Coronary artery (tissue), 2 donors: Measurements from ENCODE around the gene NUB1.

Experiments
- DNase-seq: peaks from one replicate; pipeline ENCODE4 v3.0.0-alpha.2; 2017; ENCODE audit warnings: low spot score
- H3K27ac ChIP-seq, 2 donors: fragments of 200-600 bp; sonication (generic); one replicate each; pipeline ENCODE4 v1.5.1; 2016 to 2019
- H3K4me3 ChIP-seq: fragments of 200-600 bp; sonication (generic); 2 replicates; pipeline ENCODE4 v1.5.1; 2016; ENCODE audit warnings: mild to moderate bottlenecking, moderate library complexity
- TF ChIP-seq, protein P1 (sequence below): fragments of 200-600 bp; sonication (generic); IDR thresholded peaks from one replicate; pipeline ENCODE4 v1.5.1; 2019; ENCODE audit warnings: antibody characterized with exemption

The NUB1 gene

DNA sequence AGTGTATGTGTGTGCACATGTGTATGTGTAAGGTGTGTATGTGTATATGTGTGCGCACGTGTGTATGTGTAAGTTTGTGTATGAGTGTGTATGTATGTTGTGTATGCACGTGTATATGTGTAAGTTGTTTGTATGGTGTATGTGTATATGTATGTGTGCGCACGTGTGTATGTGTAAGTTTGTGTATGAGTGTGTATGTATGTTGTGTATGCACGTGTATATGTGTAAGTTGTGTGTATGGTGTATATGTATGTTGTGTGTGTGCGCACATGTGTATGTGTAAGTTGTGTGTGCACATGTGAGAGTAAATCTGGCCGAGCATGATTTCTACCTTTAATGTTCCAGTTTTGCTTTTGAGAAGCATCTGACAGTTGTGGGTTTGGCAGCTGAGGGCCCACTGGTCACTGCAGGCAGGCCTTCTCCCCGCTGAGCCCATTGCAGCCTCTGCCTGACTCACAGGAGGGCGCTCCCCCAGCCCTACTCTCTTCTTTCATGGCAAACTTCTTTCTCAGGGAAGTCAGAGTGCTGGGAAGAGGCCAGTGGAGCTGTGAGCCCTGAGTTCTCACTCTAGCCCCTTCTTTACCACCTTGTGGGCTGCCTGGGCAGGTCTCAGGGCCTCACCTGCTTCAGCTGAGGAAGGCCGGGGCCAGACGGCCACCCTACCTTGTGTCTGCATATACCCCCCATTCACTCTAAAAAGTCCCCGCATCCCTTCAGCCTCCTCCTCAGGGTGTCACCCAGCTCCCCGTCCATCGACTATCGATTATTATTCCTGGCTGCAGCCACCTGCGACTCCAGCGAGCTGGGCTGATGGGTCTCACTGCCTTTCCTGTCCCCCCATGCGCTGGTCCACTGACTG lies 57.1 kb downstream of the NUB1 start:
- H3K27ac ChIP-seq: no peak overlapping the region
- DNase-seq: no peak

DNA sequence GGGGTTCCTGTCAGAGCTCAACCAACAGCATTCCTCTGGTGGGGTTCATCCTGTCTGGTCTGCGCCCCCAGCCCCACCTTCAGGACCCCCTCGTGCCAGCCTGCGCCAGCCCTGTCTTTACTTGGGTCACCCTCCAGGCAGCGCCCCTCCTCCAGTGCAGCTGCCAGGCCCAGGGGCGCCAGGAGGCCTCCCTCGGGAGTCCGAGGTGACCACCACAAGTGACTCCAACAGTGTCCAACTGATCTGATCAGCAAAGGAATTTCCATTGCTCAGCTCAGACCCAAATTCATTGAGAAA lies 57.6 kb downstream of the NUB1 start:
- Histone ChIP-seq H3K4me3 (no peak overlapping the region), H3K27ac (no peak overlapping the region)
- DNase-seq: no peak
- TF ChIP-seq, protein P1, sequence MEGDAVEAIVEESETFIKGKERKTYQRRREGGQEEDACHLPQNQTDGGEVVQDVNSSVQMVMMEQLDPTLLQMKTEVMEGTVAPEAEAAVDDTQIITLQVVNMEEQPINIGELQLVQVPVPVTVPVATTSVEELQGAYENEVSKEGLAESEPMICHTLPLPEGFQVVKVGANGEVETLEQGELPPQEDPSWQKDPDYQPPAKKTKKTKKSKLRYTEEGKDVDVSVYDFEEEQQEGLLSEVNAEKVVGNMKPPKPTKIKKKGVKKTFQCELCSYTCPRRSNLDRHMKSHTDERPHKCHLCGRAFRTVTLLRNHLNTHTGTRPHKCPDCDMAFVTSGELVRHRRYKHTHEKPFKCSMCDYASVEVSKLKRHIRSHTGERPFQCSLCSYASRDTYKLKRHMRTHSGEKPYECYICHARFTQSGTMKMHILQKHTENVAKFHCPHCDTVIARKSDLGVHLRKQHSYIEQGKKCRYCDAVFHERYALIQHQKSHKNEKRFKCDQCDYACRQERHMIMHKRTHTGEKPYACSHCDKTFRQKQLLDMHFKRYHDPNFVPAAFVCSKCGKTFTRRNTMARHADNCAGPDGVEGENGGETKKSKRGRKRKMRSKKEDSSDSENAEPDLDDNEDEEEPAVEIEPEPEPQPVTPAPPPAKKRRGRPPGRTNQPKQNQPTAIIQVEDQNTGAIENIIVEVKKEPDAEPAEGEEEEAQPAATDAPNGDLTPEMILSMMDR: no peak

More for the DNA sequence above, 57.1 kb downstream of the NUB1 start:
- no peak overlapping the region for H3K4me3 ChIP-seq
- TF ChIP-seq, protein P1: no peak

DNA sequence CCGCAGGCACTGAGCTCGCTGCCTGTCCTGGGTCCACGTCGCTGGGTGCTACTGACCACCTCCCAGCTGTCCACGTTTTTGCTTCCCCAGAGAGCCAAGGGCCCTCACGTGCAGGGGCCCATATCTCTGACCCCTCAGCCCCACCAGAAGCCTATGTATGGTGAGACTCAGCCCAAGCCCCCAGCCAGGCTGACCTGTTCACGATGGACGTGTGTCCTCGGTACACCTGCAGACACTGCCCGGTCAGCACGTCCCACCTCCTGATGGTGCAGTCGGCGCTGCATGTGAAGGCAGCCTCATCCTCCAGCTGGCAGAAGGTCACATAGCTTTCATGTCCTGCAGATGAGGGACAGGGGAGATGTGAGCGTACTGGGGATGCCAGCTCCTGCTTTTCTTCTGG lies 58.3 kb downstream of the NUB1 start:
- TF ChIP-seq, protein P1: no peak
- Histone ChIP-seq H3K4me3 (no peak overlapping the region), H3K27ac (no peak overlapping the region)
- no peak for DNase-seq

DNA sequence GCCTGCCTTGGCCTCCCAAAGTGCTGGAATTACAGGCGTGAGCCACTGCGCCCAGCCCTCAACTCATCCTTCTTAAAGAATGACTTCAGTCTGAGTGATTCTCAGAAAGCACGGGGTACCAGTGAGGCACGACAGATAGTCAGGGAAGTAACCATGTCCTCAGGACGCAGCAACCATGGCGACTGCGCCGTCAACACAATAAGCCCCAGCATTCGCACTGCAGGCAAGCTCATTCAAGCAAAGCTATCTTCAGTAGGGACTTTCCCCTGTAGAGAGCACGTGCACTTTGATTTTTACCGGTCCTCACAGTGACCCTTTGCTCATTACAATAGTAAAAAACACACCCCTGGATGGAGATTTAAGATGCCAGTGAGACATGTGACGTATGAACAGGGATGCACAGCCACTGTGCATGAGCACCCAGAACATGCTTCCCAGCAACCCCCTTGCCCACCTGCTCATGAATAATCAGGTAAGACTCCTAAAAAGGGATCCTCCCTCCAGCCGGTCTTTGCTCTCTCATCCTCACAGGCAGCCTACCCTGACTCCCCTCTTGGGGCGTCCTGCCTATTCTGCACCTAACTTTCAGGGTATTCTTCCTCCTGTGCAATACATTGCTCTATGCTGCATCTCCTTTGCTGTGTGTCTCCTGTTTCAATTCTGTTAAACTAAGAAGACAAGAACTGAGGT lies 59.2 kb downstream of the NUB1 start:
- DNase-seq: no peak
- TF ChIP-seq, protein P1: no peak
- H3K27ac ChIP-seq: no peak overlapping the region
- no peak overlapping the region for H3K4me3 ChIP-seq

DNA sequence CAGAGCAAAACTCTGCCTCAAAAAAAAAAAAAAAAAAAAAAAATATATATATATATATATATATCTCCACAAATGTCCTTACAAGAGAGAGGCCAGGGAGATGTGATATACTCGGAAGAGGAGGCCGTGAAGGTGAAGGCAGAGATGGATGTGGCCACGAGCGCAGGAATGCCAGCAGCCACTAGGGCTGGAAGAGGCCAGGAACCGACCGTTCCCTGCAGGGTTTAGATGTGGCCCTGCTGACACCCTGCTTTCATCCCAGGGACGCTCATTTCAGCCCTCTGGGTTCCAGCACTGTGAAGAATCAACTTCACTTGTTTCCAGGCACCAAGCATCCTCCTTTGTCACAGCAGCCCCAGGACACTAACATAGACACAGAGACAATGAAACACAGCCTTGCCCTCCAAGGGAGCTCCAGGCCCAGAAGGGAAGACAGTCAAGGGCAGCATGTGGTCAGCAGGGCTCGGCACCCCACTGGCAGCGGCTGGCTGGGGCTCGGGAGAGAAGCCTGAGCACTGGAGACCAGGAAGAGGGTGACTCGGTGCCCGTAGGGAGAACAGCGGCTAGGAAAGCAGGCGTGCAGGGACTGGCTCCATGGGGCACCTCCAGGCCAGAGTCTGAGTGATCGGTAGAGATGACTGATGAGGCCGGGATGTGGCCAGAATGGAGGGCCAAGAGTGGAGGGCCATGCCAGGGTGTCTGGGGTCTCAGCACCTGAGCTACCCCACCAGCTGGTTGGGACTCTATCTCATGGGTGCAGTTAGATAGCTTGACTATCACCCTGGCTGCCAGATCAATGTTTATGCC lies 60.6 kb downstream of the NUB1 start:
- TF ChIP-seq, protein P1: no peak

DNA sequence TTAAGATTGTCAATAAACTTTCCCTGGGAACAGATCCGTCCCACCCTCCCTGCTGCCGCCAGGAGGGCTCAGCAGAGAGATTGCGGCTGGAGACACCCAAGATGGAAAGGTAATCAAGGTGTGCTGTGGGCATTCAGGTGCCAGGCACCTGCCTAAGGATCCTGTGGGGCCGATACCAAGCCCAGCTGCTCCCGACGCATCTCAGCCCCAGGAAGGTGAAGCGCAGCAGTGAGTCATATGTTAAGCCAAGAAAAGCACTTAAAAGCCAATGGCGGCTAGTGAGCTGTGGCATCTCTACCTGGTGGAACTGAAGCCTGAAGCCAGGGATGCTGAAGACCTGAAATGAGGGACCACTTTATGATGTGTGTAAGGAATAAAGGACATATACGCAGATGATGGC lies 62.2 kb downstream of the NUB1 start:
- Histone ChIP-seq H3K4me3 (no peak overlapping the region), H3K27ac (no peak overlapping the region)
- TF ChIP-seq, protein P1: no peak
- DNase-seq: no peak

More for the DNA sequence above, 60.6 kb downstream of the NUB1 start:
- no peak for DNase-seq
- H3K4me3 ChIP-seq: no peak overlapping the region
- no peak overlapping the region for H3K27ac ChIP-seq
